Measurements from ENCODE around the gene APLP2. TPM values are rescaled to one million over a fixed set of nuclear protein-coding genes. Genes with fewer than 3 reads are reported as not detected.
A peak's percentile ranks its signal among the peaks of the same experiment; 100 is the strongest.

APLP2 gene
- total and polyA plus RNA-seq, 2 of the 13 experiments (the other 11 are each of a cell fraction or from before 2014, with no cell fraction given) = 315 to 594 TPM

DNA sequence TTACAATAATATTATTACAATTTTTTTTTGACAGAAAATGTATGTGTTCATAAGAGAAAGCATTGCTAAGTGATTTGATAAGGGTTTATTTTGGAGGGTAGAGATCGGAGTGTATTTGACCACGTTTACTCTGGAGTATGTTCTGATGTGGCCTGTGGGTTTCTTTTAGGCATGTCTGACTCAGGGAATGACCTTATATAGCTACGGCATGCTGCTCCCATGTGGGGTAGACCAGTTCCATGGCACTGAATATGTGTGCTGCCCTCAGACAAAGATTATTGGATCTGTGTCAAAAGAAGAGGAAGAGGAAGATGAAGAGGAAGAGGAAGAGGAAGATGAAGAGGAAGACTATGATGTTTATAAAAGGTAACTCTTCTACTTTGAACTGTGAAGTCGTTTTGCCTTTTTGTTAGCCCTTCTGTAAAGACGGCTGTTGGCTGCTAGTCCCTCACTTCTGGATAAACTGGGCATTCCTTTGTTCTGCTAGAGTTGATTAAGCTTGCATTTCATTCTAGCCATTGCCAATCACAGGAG lies 51.8 kb downstream of the APLP2 start (continued):
- TF ChIP-seq ZBTB8A (CRISPR knock-in tag; IDR thresholded peaks at IDR 0.05; ENCODE audit: borderline replicate concordance, low read depth) (no peak), ELF1 (CRISPR knock-in tag; IDR thresholded peaks at IDR 0.05) (no peak)

DNA sequence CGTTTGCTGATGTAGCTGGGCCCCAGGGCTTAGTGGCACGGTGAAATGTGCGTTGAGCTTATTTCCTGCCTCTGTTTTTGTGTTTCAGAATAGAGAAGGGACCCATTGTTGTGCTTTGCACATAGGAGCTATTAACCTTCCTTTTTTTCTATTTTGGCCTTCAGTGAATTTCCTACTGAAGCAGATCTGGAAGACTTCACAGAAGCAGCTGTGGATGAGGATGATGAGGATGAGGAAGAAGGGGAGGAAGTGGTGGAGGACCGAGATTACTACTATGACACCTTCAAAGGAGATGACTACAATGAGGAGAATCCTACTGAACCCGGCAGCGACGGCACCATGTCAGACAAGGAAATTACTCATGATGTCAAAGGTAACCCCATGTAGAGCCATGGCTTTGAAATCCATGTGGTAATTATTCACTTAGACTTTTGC lies 52.5 kb downstream of the APLP2 start:
- in situ Hi-C loops (cut with HindIII; ENCODE audit: extremely low pct_ligation_motif_present, low pct_unique_long_range_greater_than_20kb) (no loop called here), intact Hi-C loops (cut with micrococcal nuclease; ENCODE audit: unreplicated experiment) (no loop called here)
- no peak for FAIRE-seq
- H2AFZ ChIP-seq (ENCODE audit: low read length) = no peak overlapping the region
- no peaks in the 10 kb centered on the region for H3K27me3 ChIP-seq (ENCODE audit: control insufficient read depth in 1 of 2, insufficient read depth in 2 of 2, low read length in 2 of 2)
- no peak overlapping the region for H3K4me3 ChIP-seq (replicated peaks in 1 of 3; ENCODE audit: insufficient read depth in 1 of 3, low read depth in 2 of 3, low read length in 3 of 3)
- no peak for DNase-seq (ENCODE audit: low spot score)
- ChIA-PET POLR2A (interaction anchor here (3.7 kb wide), 1 partner anchor 121 kb away, joined by 61 read pairs; the partner anchor contains the start of gene PRDM10), CTCF (ENCODE audit: low intra/inter-chr PET ratio, low total read pairs) (no interaction called here)
- H4K20me1 ChIP-seq (ENCODE audit: insufficient read depth, low read length) = peaks cover 13% of the 10 kb centered on the region; the same call in 1 of the 2 replicates
- no TSS peak for BruUV-seq (replicated peaks)
- H3K9ac ChIP-seq (ENCODE audit: insufficient read depth, low read depth, low read length) = no peak overlapping the region
- H3K36me3 ChIP-seq (replicated peaks in 1 of 2; ENCODE audit: control insufficient read depth in 1 of 2, insufficient read depth in 2 of 2, low read length in 2 of 2) = peaks cover 25 to 88% of the 10 kb centered on the region in 2 experiments
- WGBS (ENCODE audit: low lambda C conversion rate) = 93% methylated on average over 7 of the region's 7 CpGs
- peaks cover 46% of the 10 kb centered on the region for H3K79me2 ChIP-seq (ENCODE audit: insufficient read depth, low read length)
- TF ChIP-seq ZMYM2 (CRISPR knock-in tag; IDR thresholded peaks at IDR 0.05) = no peak
- no peak for TF ChIP-seq ZNF136 (CRISPR knock-in tag; IDR thresholded peaks at IDR 0.05; ENCODE audit: low read depth)
- no peak overlapping the region for H3K27ac ChIP-seq (ENCODE audit: extremely low read length, insufficient read depth, low read length)
- no peaks in the 10 kb centered on the region for H3K9me3 ChIP-seq (ENCODE audit: low read length)
- H3K4me1 ChIP-seq (ENCODE audit: insufficient read depth, low read length) = peaks cover 59% of the 10 kb centered on the region
- no peak for ATAC-seq
- H3K4me2 ChIP-seq (ENCODE audit: low read depth, low read length) = no peak overlapping the region

DNA sequence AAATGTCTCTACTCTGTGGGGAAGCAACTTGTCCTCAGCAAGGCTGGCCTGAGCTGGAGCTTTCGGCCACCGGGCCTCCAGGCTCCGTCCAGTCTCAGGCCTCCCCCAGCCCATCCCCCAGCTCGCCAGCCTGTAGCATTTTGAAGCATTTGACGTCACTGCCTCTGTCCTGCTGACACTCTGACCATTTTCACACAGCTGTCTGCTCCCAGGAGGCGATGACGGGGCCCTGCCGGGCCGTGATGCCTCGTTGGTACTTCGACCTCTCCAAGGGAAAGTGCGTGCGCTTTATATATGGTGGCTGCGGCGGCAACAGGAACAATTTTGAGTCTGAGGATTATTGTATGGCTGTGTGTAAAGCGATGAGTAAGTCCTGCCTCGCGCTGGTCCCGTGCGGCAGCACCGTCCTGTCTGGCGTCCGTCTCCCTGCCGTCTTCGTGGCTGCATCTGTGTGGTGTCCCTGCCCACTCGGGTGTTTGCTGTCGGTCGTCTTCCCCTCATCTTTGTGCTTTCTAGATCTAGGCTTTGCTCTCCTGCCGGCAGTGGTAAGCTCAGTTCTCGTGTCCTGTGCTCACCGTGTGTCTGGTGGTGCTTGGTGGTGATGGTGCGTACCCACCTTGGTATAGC lies 53.8 kb downstream of the APLP2 start:
- DNase-seq (ENCODE audit: low spot score) (no peak), FAIRE-seq (no peak), ATAC-seq (no peak; the same call in 2 of the 3 replicates)
- Histone ChIP-seq H3K27me3 (ENCODE audit: control insufficient read depth in 1 of 2, insufficient read depth in 2 of 2, low read length in 2 of 2) (no peaks in the 10 kb centered on the region), H3K4me3 (replicated peaks in 1 of 3; ENCODE audit: insufficient read depth in 1 of 3, low read depth in 2 of 3, low read length in 3 of 3) (no peak overlapping the region), H3K4me1 (ENCODE audit: insufficient read depth, low read length) (peaks cover 62% of the 10 kb centered on the region), H3K79me2 (ENCODE audit: insufficient read depth, low read length) (peaks cover 37% of the 10 kb centered on the region), H4K20me1 (ENCODE audit: insufficient read depth, low read length) (peaks cover 13% of the 10 kb centered on the region; the same call in 1 of the 2 replicates), H3K4me2 (ENCODE audit: low read depth, low read length) (no peak overlapping the region), H3K9ac (ENCODE audit: insufficient read depth, low read depth, low read length) (no peak overlapping the region), H3K27ac (ENCODE audit: extremely low read length, insufficient read depth, low read length) (peak overlapping the region; percentile 66), H2AFZ (ENCODE audit: low read length) (no peak overlapping the region), H3K9me3 (ENCODE audit: low read length) (no peaks in the 10 kb centered on the region), H3K36me3 (replicated peaks in 1 of 2; ENCODE audit: control insufficient read depth in 1 of 2, insufficient read depth in 2 of 2, low read length in 2 of 2) (peaks cover 25 to 93% of the 10 kb centered on the region in 2 experiments)
- BruUV-seq (replicated peaks) = no TSS peak
- ChIA-PET POLR2A (interaction anchor here (0.7 to 3.7 kb wide), 15 partner anchors 9 to 131 kb away, joined by 3 to 61 read pairs (median 4); partner anchors contain the start of genes APLP2 and PRDM10), CTCF (ENCODE audit: low intra/inter-chr PET ratio, low total read pairs) (no interaction called here)
- 91% methylated on average over 31 of the region's 32 CpGs for WGBS (ENCODE audit: low lambda C conversion rate)
- in situ Hi-C loops (cut with HindIII; ENCODE audit: extremely low pct_ligation_motif_present, low pct_unique_long_range_greater_than_20kb) = no loop called here
- intact Hi-C loops (cut with micrococcal nuclease; ENCODE audit: unreplicated experiment) = loop anchor here (1.0 to 2.0 kb wide), 2 partner anchors 53 to 124 kb away; no protein-coding TSS in a partner anchor
- TF ChIP-seq, protein P1, sequence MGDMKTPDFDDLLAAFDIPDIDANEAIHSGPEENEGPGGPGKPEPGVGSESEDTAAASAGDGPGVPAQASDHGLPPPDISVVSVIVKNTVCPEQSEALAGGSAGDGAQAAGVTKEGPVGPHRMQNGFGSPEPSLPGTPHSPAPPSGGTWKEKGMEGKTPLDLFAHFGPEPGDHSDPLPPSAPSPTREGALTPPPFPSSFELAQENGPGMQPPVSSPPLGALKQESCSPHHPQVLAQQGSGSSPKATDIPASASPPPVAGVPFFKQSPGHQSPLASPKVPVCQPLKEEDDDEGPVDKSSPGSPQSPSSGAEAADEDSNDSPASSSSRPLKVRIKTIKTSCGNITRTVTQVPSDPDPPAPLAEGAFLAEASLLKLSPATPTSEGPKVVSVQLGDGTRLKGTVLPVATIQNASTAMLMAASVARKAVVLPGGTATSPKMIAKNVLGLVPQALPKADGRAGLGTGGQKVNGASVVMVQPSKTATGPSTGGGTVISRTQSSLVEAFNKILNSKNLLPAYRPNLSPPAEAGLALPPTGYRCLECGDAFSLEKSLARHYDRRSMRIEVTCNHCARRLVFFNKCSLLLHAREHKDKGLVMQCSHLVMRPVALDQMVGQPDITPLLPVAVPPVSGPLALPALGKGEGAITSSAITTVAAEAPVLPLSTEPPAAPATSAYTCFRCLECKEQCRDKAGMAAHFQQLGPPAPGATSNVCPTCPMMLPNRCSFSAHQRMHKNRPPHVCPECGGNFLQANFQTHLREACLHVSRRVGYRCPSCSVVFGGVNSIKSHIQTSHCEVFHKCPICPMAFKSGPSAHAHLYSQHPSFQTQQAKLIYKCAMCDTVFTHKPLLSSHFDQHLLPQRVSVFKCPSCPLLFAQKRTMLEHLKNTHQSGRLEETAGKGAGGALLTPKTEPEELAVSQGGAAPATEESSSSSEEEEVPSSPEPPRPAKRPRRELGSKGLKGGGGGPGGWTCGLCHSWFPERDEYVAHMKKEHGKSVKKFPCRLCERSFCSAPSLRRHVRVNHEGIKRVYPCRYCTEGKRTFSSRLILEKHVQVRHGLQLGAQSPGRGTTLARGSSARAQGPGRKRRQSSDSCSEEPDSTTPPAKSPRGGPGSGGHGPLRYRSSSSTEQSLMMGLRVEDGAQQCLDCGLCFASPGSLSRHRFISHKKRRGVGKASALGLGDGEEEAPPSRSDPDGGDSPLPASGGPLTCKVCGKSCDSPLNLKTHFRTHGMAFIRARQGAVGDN (CRISPR knock-in tag; IDR thresholded peaks at IDR 0.05) = peak; percentile 74; the same call in 1 of the 2 replicates
- TF ChIP-seq ZNF326 (CRISPR knock-in tag; IDR thresholded peaks at IDR 0.05; ENCODE audit: borderline replicate concordance) (no peak), ZBTB38 (CRISPR knock-in tag; IDR thresholded peaks at IDR 0.05) (peak; percentile 16; the same call in 1 of the 2 replicates), ZNF737 (CRISPR knock-in tag; IDR thresholded peaks at IDR 0.05; ENCODE audit: borderline replicate concordance) (0 out of 2 replicates have a peak, but pooled peaks have one; percentile 54), AGO2 (optimal IDR thresholded peaks at IDR 0.05; ENCODE audit: low read depth, low read length) (peak; percentile 53), EEA1 (CRISPR knock-in tag; IDR thresholded peaks at IDR 0.05; ENCODE audit: borderline replicate concordance) (no peak)

Data from HepG2 (cell line).